Endothelial cell (in vitro differentiated cells): Measurements from ENCODE around the gene CD163L1. TPM values are rescaled to one million over a fixed set of nuclear protein-coding genes. Genes with fewer than 3 reads are reported as not detected.
"Not testable (repeated sequence)": the region's sequence is repeated elsewhere in the genome, so short reads cannot be mapped to it uniquely, and the experiment has no call there.

ENCODE experiments used
- DNase-seq: peaks from one replicate; pipeline ENCODE4 v3.0.0; 2021; ENCODE audit warnings: low spot score
- H3K27ac Mint-ChIP-seq: one replicate; pipeline ENCODE4 v1.8.0; 2021; ENCODE audit warnings: mixed read lengths, inconsistent platforms; ENCODE audit not compliant: unreplicated experiment
- H3K27me3 Mint-ChIP-seq: one replicate; pipeline ENCODE4 v1.8.0; 2021; ENCODE audit warnings: mild to moderate bottlenecking, moderate library complexity, mixed read lengths, inconsistent platforms; ENCODE audit not compliant: unreplicated experiment
- H3K36me3 Mint-ChIP-seq: one replicate; pipeline ENCODE4 v1.8.0; 2021; ENCODE audit warnings: mild to moderate bottlenecking, low read depth, mixed read lengths, inconsistent platforms; ENCODE audit not compliant: unreplicated experiment
- H3K4me1 Mint-ChIP-seq: one replicate; pipeline ENCODE4 v1.8.0; 2021; ENCODE audit warnings: mild to moderate bottlenecking, mixed read lengths, inconsistent platforms; ENCODE audit not compliant: unreplicated experiment
- H3K4me3 Mint-ChIP-seq: one replicate; pipeline ENCODE4 v1.8.0; 2021; ENCODE audit warnings: mild to moderate bottlenecking, mixed read lengths, inconsistent platforms; ENCODE audit not compliant: unreplicated experiment
- H3K9me3 Mint-ChIP-seq: one replicate; pipeline ENCODE4 v1.8.0; 2021; ENCODE audit warnings: mixed read lengths, inconsistent platforms; ENCODE audit not compliant: unreplicated experiment
- CTCF ChIP-seq: fragments of 200-600 bp; sonication (generic); IDR thresholded peaks from one replicate; pipeline ENCODE4 v1.5.0; 2021; ENCODE audit warnings: antibody characterized with exemption; ENCODE audit not compliant: unreplicated experiment
- total RNA-seq: library from RNA; stranded (reverse); fragmentation: NEBNext Ultra II Directional; extraction: Animal tissue kit (Norgen Biotek cat#: 25700); gene quantifications from one replicate; pipeline ENCODE4 v1.2.1, GENCODE V29; 2021; ENCODE audit not compliant: unreplicated experiment

CD163L1 gene
- total RNA-seq, 1 donor from 2014 or later: 0.69 TPM

DNA sequence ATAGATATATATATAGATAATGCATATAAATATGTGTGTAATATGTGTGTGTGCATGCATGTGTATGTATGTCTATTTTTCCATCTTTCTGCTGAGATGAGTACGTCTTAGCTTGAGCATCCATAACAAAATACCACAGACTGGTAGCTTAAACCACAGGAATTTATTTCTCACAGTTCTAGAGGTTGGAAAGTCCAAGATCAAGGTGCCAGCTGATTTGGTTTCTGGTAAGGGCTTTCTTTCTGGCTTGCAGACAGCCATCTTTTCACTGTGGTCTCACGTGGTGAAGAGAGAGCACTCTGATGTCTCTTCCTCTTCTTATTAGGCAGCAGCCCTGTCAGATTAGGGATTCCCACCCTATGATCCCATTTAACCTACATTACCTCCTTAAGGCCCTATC is 92.8 kb downstream of the CD163L1 start:
- TF ChIP-seq CTCF: no peak
- H3K9me3 Mint-ChIP-seq: no peaks in the 10 kb centered on the region
- no peak for DNase-seq
- peaks cover 2% of the 10 kb centered on the region for H3K4me1 Mint-ChIP-seq
- H3K27me3 Mint-ChIP-seq: peaks cover 1% of the 10 kb centered on the region
- no peaks in the 10 kb centered on the region for H3K36me3 Mint-ChIP-seq
- no peak overlapping the region for H3K4me3 Mint-ChIP-seq
- H3K27ac Mint-ChIP-seq: no peak overlapping the region

DNA sequence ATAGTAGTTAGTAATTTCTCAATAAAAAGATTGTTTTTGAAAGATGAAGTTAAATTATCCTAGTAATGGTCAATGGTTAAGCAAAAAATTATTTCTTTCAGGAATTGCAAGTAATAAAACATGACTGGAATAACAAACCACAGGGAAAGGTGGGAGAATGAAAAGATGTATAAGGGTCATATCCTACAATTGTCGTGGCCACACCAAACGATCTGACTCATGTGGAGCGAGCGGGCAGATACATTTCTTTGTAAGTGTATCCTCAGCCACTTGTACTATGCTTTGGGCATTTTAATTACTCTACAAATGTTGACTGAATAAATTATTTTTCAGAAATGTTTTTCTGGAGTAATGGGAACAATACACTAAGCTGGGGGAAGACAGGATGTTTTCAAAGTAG is 94.5 kb downstream of the CD163L1 start:
- Mint-ChIP-seq H3K27ac (no peak overlapping the region), H3K27me3 (peaks cover 1% of the 10 kb centered on the region), H3K9me3 (no peaks in the 10 kb centered on the region), H3K4me3 (no peak overlapping the region), H3K36me3 (peaks cover 4% of the 10 kb centered on the region), H3K4me1 (peaks cover 2% of the 10 kb centered on the region)
- TF ChIP-seq CTCF: no peak
- DNase-seq: no peak

- DNase-seq: no peak
- no peak overlapping the region for H3K4me3 Mint-ChIP-seq
- no peak for TF ChIP-seq CTCF
- H3K27ac Mint-ChIP-seq: peak overlapping the region; percentile 33
- peaks cover 9% of the 10 kb centered on the region for H3K9me3 Mint-ChIP-seq
- H3K27me3 Mint-ChIP-seq: peaks cover 1% of the 10 kb centered on the region
- peaks cover 2% of the 10 kb centered on the region for H3K4me1 Mint-ChIP-seq
- peaks cover 11% of the 10 kb centered on the region for H3K36me3 Mint-ChIP-seq
Measured at GRCh38 chr12:7346551-7347225, 97.3 kb downstream of the CD163L1 start.

DNA sequence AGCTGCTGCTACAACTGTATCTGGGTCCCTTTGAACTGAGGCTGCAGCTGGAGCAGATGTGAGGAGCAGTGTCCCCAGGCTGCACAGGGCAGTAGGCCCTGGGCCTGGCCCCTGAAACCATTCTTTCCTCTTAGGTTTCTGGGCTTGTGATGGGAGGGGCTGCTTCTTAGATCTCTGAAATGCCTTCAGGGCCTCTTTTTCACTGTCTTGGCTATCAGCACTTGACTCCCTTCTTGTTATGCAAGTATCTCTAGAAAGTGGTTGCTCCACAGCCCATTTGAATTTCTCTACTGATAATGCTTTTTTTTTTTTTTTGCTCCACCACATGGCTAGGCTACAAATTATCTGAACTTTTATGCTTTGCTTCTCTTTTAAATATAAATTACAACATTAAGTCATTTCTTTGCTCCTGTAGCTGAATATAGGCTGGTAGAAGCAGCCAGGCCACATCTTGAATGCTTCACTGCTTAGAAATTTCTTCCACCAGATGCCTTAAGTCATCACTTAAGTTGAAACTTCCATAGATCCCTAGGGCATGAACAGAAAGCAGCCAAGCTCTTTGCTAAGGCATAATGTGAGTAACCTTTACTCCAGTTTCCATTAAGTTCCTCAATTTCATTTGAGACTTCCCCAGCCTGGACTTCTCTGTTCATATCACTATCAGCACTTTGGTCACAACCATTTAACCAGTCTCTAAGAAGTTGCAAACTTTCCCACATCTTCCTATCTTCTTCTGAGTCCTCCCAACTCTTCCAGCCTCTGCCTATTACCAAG is 98.9 kb downstream of the CD163L1 start:
- peaks cover 13% of the 10 kb centered on the region for H3K9me3 Mint-ChIP-seq
- H3K27me3 Mint-ChIP-seq: no peaks in the 10 kb centered on the region
- H3K36me3 Mint-ChIP-seq: peaks cover 11% of the 10 kb centered on the region
- H3K4me3 Mint-ChIP-seq: no peak overlapping the region
- H3K27ac Mint-ChIP-seq: no peak overlapping the region
- H3K4me1 Mint-ChIP-seq: peaks cover 2% of the 10 kb centered on the region
- no peak for DNase-seq
- no peak for TF ChIP-seq CTCF

DNA sequence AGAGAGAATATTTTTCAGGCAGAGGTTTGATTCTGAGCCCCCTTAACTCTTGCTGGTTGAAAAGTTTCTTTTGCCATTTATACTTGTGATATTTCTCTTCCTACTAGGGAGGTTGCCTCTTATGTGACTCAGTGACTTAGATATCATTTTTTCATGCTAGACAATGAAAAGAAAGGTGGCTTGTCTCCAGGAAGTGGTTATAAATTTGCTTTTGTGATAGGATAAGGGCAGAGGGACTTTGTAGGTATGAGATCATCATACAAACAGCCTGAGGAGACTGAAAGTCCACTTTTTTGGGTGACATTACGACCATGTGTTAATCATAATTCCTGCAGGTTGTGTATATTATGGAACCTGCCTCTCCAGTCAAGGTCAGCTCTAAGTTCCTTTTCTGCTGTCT is 104.3 kb downstream of the CD163L1 start:
- Mint-ChIP-seq H3K9me3 (peaks cover 18% of the 10 kb centered on the region), H3K4me3 (no peak overlapping the region), H3K4me1 (no peaks in the 10 kb centered on the region), H3K36me3 (peaks cover 8% of the 10 kb centered on the region), H3K27ac (no peak overlapping the region), H3K27me3 (no peaks in the 10 kb centered on the region)
- no peak for TF ChIP-seq CTCF
- DNase-seq: no peak

GRCh38 chr12:7337790-7338189 is 106.2 kb downstream of the CD163L1 start:
- H3K4me1 Mint-ChIP-seq, H3K27ac Mint-ChIP-seq, H3K27me3 Mint-ChIP-seq, H3K4me3 Mint-ChIP-seq, DNase-seq, H3K36me3 Mint-ChIP-seq: not testable (repeated sequence)
- H3K9me3 Mint-ChIP-seq: peaks cover 15% of the 10 kb centered on the region
